GM21786 (cell line): ENCODE results near the gene ARHGEF4.

Source experiments
- ATAC-seq: cut with Tn5 transposase; IDR thresholded peaks from one replicate; pipeline ENCODE4 v1.9.1; 2021; ENCODE audit not compliant: unreplicated experiment

ARHGEF4 gene

DNA sequence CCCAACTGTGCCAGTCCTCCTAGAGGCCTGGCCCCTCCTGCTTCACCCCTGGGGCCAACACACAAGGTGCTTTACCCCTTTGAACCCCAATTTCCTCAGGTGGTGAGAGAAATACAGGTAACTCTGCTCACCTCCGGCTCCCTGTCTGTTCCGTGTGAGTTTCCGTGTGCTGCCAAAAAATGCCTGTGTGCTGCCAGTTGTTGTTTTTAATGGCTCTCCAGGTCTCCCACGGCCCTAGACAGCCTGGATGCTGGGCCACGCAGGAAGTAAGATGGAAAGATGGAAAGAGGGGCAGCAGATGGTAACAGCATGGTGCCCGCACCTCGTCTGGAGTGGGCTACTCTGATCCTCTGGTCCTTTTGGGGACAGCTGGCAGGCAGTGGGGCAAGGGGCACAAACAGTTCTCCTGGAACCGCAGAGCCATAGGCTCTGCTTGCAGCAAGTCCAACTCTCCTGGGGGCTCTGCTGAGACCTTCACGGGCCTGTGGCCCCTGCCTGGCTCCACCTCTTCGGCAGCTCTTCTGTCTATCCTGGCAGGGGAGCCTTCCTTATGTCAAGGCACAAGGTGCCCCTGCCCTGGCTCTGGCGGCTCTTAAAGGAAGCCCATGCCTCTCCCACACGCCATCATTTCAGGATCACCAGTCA, 4.3 kb upstream of the ARHGEF4 start:
- ATAC-seq = no peak

DNA sequence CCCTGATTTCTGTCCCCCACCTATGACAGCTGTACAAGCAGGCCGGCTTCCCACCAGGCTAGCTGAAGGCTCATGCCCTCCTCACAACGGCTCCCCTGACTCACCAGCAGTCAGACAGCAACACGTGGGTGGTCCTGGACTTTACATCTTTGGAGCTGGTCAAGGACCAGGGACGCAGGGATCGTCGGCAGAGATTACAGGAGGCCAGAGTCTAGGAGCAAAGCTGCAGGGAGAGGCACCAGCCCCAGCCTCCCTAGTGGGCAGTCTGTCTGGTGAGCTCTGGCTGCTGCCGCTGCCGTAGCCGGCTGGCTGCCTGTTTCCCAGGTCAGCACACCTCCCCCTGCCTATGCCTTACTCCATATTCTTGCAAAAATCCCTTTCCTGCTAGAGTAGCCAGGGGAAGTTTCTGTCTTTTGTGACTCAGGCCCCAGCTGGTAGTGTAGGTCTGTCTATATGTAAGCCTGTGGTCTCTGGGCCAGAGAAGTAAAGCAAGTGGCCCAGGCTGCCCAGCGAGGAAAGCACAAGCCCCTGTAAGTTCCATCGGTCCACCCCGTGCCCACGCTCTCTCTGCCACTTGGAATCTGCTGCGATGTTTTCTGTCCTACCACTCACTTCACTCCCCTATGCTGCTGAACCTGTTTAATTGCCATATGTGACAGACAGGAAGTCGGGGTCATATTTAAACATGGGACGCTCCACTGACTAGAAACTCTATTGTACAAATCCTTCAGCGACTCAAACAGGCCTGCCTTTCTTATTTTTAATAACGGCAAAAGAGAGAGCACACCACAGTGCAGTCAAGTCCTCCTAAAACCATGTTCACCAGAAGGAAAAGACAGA, 2.4 kb upstream of the ARHGEF4 start:
- no peak for ATAC-seq

DNA sequence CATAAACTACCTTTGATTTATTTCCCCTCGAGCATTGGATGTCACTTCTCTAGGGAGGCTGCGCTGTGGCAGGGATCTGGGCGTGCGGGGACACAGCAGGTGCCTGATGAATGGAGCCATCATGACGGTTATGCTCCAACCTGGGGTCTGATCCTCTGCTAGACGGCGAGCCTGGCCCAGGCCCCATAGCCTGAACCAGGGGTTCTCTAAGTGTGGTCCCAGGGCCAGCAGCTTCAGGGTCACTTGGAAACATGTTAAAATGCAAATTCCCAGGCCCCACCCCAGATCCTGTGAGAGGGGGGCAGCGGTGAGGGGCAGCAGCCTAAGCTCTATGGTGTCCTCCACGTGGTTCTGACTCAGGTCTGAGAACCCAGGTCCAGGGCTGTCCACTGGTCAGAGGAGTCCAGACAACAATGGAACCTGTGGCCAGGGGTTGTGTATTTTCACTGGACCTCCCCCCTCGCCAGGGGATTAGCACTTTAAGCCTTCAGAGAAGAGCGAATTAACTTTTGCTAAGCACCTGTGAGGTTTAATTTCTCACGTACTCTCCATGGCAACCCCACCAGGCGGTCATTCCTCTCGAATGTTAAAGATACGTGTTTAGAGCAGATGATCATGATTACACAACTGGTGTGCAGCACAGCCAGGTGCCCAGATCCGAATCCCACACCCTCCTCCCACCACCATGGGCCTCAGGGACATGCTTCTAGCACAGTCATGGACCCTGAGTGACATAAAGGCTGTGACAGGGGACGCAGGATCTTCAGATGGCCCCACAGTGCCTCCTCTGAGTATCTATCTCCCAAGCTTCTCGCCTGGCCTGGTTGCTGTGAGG, 1.6 kb upstream of the ARHGEF4 start:
- no peak for ATAC-seq

DNA sequence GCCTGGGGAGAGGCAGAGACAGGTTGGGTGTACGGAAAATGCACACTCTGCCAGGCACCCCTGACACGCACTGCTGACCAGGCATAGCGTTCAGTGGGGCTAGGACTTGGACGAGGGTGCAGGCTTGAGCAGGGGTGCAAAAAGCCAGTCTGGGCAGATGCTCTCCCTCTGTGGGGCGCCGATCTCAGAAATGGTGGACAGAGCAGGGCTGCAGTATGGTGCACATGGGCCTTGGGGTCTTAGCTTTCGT, 1.0 kb upstream of the ARHGEF4 start:
- no peak for ATAC-seq

DNA sequence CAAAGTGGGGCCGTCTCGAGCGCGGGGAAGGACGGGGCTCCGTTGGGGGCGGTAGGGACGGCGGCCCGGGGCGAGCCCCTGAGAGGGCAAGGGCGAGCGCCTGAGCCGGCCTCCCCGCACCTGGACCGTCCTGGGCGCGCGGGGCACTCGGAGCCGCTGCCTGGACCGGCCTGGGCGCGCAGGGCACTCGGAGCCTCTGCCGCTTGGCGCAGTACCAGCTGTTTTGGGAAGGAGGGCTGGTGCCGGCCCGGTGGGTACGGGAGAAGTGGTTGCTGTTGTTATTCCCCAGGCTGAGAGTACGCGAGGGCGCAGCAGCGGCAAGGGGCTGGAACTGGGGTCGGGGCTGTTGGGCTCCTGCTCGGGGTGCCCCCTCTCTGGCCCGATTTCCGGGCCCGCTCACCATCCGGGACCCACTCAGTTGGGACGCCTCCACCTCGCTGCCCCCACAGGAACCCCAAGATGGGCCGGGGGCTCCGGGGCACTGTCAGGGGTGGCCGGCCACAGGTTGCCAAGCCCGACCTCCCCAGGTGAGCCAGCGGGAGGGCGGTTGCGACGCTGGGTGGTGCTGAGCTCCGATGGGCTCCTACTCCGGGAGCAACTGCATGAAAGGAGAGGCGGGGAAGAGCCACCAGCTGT, 579 bp downstream of the ARHGEF4 start:
- no peak for ATAC-seq

DNA sequence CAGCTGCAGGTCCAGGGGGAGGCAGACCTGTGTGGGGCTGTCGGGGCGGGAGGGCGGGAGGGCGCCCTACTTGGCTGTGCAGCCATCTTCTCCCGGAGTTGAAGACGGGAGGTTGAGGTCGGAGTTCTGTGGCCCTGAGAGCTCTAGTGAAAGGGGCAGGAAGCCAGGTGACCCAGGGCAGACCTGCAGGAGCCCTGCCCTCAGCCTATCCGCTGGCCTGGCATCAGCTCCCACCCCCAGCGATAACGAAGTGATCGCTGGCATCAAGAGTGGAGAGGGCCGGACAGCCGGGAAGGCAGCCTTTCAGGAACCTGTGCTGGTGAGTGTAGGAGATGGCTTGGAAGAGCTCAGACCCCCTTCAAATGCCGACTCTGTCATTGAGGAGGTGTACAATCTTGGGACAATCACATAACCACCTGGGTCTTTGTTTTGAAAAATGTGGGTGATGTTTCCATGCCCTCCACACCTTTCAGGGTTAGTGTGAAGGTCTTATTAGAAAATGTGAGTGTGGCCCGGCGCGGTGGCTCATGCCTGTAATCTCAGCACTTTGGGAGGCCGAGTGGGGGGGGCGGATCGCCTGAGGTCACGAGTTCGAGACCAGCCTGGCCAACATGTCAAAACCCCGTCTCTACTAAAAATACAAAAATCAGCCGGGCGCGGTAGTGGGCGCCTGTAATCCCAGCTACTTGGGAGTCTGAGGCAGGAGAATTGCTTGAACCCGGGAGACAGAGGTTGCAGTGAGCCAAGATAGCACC, 1.3 kb downstream of the ARHGEF4 start:
- ATAC-seq = no peak

DNA sequence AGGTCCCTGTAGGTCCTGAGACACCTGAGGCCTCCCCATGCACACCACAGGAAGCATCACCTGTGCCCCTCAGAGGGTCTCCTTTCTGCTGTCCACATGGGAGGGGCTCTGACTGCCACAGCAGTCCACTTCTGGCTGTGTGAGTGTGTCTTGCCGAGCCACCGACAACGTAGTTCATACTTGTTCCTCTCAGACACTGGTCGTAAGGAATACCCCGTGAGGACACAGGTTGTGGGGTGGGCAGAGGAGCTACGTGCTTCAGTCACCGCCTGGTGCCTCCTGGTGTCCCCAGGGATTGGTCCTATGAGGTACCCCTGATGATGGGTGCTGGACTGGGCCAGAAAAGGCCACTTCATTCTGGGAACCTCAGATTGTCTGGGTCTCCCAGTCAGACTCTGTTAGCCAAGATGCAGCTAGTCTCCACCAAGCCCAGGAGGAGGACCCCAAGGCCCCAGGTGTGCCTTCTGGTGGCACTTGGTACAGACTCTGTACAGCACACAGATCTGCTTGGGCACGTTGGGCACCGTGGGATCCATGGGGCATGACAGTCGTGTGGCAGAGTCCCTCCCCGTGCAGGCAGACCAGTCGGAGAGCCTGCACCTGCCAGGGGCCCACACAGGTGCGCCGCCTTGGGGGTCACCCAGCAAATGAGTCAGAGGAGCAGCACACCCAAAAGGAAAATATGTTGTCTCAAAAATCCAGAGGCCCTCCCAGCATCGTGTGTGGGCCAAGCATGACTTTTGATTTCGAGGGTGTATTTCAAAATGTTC, 2.5 kb downstream of the ARHGEF4 start:
- no peak for ATAC-seq

DNA sequence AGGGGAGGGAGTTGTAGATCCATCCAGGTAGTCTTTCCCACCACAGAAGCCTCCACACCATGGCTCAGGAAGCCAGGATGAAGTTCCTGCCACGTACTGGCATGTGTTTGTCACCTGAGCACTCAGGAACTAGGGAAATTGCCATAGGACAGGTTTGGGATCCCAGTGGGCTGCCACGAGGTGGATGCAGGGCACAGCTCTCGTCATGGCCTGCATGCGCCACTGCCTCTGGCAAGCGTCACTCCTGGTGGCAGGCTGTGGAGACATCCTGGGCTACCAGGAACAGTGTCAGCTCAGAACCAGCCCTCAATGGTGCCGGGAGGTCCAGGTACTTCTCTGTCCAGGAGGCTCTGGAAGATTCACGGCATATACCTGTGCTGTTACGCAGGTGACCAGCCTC, 3.8 kb downstream of the ARHGEF4 start:
- no peak for ATAC-seq

DNA sequence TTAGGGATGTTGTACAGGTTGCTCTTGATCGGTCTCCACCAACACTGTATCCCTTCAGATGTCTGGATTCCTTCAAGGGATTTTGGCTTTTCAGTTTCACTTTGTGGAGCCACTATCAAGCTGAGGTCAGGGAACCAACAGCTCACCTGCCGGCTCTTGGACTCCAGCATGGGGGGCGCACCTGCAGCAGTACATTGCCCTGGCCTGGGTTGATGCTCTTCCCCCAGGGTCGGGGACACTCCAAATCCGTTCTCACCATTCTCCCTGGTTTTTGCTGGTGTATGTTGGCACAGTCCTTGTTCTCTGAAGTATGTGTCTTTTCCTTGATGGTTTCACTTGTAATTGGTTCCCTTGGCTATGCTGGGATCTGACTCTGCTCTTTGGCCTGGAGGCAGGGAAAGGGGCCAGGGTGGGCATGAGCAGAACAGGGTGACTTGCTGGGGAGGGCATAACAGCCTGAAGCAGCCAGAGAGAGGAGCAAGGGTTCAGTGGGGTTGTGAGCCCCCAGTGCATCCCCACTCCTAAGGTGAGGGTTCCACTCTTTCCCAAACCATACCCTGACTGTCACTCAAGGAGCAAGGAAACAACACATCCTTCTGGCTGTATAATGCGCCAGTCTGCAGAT, 5.1 kb downstream of the ARHGEF4 start:
- ATAC-seq = no peak

DNA sequence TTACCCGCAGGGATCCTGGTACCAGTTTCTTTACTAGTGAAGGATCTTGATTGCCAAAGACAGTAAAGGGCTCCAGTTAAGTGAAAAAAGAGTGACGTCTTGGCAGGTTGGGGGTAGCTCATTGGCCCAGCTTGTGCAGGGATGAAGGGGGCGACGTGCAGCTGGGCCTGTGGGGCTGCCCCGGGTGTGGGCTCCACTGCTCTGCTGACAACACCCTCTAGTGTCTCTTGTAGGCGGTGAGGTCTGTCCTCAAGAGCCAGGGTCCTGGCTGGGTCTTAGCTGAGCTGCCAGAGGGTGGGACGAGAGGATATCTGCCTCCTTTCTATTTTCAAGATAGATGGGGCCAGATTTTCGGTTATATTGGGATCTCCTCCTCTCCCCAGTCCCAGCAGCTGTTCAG, 6.1 kb downstream of the ARHGEF4 start:
- ATAC-seq = no peak

DNA sequence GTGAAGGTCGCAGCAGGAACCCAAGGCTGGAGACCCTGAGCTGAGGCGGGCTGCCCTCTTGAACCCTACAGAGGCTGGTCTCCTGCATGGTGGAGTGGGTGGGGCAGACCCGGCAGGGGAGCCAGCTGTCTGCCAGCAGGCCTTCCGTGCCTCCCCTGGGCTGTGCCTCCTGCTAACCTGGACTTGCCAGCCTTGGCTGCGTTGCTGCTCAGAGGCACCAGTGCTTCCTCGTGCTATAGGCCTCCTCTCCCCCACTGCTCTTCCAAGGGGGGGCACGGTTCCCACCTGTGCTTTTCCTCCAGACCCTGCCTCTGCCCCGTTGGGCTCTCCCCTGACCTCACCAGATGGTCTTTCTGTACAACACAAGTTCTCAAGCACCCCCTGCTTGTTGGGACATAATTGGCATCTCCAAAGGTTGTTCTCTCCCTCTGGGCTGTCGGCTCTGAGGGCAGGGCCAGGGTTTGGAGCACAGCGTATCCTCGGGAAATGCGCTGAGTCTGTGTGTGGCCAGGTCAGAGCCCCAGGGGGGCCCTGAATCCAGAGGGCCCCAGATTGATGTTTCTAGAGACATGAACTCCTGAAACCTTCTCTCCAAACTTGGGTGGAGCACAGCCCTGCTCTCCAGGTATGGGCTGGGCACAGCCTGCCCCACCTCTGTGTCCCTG, 6.7 kb downstream of the ARHGEF4 start:
- ATAC-seq = no peak

DNA sequence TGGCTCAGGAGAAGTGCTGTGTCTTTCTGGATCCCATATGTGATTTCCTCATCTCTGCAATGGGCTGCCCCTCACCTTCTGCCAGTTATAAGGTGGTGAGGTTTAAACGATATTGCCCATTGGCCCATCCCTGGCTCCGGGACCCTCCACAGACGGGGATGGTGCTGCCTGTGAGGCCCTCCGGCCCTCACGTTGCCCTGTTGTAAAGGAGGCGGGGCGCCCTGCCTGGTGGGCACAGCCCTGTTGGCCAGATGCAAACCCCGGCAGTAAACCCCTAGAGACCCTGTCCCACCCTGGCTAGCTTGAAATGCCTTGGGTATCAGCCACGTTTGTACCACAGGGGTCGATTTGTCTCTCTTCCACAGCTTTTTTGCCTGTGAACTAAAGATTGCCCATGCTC, 7.4 kb downstream of the ARHGEF4 start:
- no peak for ATAC-seq

DNA sequence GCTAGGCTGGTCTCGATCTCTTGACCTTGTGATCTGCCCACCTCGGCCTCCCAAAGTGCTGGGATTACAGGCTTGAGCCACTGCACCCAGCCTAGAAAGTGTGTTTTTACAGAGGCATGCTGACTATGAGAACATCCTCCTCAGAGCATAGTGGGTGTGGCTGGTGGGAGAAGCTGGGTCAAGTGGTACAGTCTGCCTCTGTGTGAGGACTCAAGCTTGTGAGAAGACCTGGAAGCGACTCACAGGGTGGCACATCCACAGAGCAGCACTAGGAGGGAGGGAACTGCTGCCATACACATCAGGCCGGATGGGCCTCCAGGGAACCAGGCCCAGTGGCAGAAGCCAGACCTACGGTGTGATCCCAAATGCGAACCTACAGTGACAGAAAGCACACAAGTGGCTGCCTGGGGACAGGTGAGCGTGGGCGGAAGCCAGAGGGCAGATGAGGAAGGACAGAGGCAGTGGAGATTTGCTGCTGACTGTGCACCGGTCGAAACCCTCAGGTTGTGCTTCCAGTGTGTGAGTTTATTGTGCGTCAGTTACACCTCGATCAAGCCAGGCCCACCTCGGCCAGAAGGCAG, 8.9 kb downstream of the ARHGEF4 start:
- ATAC-seq = no peak

DNA sequence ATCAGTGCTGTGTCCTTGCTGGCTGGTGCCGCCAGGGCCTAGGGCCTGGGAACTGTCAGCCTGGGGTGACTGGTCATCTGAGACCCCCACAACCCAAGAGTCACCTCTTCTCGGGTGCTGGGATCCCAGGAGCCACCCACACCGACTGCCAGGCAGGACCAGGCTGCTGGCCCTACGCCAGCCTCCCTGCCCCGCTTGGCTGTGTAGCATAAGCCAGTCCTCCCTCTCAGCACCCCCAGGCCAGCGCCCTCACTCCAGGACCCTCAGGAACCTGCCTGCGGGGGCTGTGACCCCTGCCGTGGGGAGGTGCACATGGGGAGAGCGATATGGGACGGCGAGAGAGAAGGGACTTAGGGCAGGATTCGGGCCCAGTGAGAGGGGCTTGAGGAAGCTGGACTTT, 9.5 kb downstream of the ARHGEF4 start:
- no peak for ATAC-seq

DNA sequence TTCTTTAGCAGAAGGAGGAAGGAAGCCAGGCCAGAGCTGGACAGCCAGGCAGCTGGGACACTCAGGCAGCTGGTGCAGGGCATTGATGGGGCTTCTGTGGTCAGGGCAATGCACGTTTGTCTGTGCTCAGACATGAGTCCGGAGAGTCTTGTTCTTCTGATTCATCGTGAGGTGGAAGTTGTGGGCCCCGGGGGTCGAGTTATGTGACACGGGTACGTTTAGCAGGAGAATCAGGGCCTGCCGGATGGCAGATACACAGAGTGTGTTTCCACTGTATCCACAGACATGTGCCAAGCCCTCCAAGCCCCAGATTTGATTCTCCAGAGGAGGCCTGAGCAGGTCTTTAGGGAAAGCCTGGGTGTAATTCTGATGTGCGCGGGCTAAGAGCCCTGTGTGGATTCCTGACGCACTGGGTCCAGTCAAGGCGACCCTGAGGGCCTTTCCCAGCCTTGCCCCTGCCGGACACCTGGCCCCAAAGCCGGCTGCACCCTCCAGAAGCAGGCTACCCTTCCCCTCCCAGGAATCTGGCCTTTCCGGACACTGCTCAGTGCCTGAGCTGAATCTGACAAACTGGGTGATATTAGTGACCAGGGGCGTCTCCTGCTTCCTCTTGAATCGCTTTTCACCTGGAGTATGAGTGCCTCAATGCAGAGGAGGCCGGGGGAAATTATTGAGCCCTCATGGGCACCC, 10.1 kb downstream of the ARHGEF4 start:
- ATAC-seq = no peak

DNA sequence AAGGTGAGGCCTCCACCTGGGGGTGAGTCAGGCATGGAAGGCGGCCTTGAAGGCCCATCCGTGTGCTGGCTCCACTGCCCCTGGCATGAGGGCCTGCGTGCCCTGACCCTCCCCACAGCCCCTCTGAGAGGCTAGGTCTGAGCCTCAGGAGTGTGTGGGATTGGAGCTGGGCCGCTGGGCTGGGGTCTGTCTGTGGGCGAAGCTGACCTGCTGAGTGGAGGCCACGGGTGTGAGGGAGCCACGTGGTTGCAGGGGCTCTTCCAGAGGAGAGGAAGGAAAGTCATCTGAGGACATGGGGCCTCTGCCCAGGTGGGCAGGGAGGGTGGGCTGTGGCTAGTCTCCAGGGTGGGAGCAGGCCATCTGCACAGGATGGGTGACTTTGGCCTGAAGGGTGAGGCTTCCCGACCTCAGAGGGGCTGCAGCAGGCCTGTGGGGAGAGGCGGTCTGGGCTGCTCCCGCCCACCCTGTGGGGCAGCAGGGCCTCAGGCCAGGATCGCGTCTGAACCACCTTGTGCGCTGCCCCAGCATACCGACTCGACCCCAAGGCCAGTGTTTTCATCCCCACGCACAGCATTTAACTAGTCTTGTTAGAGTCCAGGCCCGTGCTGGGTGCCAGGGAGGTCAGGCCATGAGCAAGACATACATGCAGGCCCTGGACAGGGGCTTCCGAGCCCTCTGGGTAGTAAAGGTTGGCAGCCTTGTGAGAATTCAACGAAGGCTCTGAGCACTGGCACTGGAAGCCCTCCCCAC, 11.2 kb downstream of the ARHGEF4 start:
- ATAC-seq = no peak

DNA sequence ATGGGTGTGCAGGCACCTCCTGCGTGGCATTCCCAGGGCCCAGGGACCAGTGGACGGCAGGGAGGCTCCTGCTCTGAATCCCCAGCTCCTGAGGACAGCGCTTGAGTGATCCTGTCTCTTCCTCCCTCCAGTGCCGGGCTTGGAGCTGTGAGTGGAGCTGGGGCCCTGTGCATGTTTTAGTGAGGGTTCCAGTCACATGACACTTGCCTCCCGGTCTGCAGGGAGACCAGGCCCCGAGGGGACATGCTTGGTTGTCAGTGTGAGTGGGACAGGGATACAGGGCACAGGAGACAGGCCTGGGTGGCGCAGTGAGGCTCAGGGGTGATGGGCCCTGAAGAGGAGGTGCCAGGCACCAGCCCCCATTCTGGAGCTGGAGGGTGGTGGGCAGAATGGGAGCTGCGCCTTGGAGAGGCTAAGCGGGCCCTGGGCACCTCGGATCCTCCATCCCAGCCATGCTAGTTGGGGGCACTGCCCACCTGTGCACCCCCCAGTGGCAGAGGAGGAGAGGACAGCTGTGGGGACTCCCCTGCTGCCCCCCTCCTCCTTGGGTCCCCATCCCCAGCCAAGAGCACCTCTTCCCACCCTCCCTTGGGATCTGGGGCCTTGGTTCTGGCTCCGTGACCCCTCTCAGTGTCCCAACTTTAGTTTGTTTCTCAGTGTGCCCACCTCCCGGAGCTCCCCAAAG, 12.0 kb downstream of the ARHGEF4 start:
- no peak for ATAC-seq
